Measurements from ENCODE around the gene ROBO1.

DNA sequence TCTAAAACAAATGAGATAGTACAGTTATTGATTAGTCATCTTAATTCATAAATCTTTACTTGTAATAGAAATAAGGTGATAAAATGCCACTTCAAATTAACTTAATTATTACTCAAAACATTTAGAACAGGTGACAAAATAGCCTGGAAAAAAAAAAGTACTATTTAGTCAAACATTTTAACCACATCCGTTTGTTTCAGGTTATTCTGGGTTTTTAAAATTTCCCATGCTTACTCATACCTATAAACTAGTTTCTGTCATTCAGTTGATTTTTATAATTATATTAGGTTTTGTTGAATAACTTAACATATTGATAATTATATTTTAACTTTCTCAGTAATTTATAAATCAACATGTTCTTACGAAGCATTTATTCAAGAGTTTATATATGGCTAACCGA is 483.0 kb downstream of the ROBO1 start:
- TF ChIP-seq, protein P1, sequence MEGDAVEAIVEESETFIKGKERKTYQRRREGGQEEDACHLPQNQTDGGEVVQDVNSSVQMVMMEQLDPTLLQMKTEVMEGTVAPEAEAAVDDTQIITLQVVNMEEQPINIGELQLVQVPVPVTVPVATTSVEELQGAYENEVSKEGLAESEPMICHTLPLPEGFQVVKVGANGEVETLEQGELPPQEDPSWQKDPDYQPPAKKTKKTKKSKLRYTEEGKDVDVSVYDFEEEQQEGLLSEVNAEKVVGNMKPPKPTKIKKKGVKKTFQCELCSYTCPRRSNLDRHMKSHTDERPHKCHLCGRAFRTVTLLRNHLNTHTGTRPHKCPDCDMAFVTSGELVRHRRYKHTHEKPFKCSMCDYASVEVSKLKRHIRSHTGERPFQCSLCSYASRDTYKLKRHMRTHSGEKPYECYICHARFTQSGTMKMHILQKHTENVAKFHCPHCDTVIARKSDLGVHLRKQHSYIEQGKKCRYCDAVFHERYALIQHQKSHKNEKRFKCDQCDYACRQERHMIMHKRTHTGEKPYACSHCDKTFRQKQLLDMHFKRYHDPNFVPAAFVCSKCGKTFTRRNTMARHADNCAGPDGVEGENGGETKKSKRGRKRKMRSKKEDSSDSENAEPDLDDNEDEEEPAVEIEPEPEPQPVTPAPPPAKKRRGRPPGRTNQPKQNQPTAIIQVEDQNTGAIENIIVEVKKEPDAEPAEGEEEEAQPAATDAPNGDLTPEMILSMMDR (optimal IDR thresholded peaks at IDR 0.05 in 1 of 3, IDR thresholded peaks at IDR 0.05 in 1 of 3, conservative IDR thresholded peaks at IDR 0.05 in 1 of 3; ENCODE audit: extremely low read depth in 1 of 3, insufficient read depth in 2 of 3, low read length in 3 of 3) = no peak
- TF ChIP-seq EZH2 (IDR thresholded peaks at IDR 0.05; ENCODE audit: low read length) = no peak
